ENCODE measurements around the gene GSS.
A peak's percentile ranks its signal among the peaks of the same experiment; 100 is the strongest.
"Not testable (repeated sequence)": the region's sequence is repeated elsewhere in the genome, so short reads cannot be mapped to it uniquely, and the experiment has no call there.

Gene GSS

GRCh38 chr20:34881689-34882088 lies 73.9 kb downstream of the GSS start:
- intact Hi-C loops (cut with DNase I): no loop called here
- DNase-seq: no peak

DNA sequence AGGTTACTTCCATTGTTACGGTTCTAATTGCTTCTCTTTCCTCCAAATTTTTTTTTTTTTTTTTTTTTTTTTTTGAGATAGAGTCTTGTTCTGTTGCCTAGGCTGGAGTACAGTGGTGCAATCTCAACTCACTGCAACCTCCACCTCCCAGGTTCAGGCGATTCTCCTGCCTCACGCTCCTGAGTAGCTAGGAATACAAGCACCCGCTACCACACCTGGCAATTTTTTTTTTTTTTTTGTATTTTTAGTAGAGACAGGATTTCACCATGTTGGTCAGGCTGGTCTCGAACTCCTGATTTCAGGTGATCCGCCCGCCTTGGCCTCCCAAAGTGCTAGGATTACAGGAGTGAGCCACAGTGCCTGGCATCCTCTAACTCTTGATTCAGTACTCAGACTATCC lies 74.6 kb downstream of the GSS start:
- intact Hi-C loops (cut with DNase I); DNase-seq: not testable (repeated sequence)

GRCh38 chr20:34880215-34880850 lies 75.3 kb downstream of the GSS start:
- DNase-seq: peak in 1 of 10 donors; percentile 37
- intact Hi-C loops (cut with DNase I): no loop called here

Data from posterior cingulate gyrus (tissue), 11 donors.